Prostate gland (tissue), 2 donors: ENCODE data around the gene ZMPSTE24.

Experiments used
- POLR2A ChIP-seq: fragments of 450-650 bp; IDR thresholded peaks from one replicate; pipeline ENCODE4 v1.6.1; 2016; ENCODE audit warnings: antibody characterized with exemption, mild to moderate bottlenecking
- POLR2AphosphoS5 ChIP-seq: sonication (generic); formaldehyde crosslinking; IDR thresholded peaks from one replicate; pipeline ENCODE4 v1.6.1; 2017; ENCODE audit warnings: antibody characterized with exemption
- TF ChIP-seq, protein P1 (sequence below), 4 experiments: fragments of 200-600 bp in 2 of 4; fragments of 450-650 bp in 2 of 4; sonication (generic) in 2 of 4; IDR thresholded peaks; 1 replicate in 3 of 4; 2 replicates in 1 of 4; pipeline ENCODE4 v1.5.1; 2016 to 2019; ENCODE audit warnings: antibody characterized with exemption in 4 of 4, mild to moderate bottlenecking in 2 of 4, moderate library complexity in 2 of 4

DNA sequence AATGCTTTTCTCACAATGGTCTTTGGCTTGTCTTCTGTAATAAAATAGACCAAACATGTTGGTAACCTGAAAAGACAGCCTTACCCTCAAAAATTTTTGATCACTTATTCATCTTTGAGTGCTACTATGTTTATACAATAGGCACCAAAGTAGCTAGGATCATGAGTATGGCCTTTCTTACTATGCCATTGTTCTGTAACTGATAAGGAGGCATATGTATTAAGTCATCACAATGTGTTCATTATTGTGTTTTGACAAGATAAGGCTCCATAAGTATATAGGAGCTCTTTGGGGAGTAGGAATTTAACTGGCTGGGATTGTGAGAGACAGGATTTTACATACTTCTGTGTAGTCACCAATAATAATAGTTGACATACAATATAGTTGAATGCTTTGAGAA lies 9.6 kb upstream of the ZMPSTE24 start:
- TF ChIP-seq POLR2A, result no peak
- TF ChIP-seq, protein P1, sequence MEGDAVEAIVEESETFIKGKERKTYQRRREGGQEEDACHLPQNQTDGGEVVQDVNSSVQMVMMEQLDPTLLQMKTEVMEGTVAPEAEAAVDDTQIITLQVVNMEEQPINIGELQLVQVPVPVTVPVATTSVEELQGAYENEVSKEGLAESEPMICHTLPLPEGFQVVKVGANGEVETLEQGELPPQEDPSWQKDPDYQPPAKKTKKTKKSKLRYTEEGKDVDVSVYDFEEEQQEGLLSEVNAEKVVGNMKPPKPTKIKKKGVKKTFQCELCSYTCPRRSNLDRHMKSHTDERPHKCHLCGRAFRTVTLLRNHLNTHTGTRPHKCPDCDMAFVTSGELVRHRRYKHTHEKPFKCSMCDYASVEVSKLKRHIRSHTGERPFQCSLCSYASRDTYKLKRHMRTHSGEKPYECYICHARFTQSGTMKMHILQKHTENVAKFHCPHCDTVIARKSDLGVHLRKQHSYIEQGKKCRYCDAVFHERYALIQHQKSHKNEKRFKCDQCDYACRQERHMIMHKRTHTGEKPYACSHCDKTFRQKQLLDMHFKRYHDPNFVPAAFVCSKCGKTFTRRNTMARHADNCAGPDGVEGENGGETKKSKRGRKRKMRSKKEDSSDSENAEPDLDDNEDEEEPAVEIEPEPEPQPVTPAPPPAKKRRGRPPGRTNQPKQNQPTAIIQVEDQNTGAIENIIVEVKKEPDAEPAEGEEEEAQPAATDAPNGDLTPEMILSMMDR (IDR thresholded peaks at IDR 0.05), result no peak
- no peak for TF ChIP-seq POLR2AphosphoS5
